Smooth muscle cell of the umbilical artery (primary cell): ENCODE measurements around the gene TUBA4A. TPM values are rescaled to one million over a fixed set of nuclear protein-coding genes. Genes with fewer than 3 reads are reported as not detected.

Experiments
- total RNA-seq: library from RNA; depleted of rRNA; stranded (reverse); fragments of >200 nt; gene quantifications from 2 replicates; pipeline ENCODE4 v1.2.3, GENCODE V29; 2014

Gene TUBA4A
- 6.5 and 6.6 TPM in 2 replicates for total RNA-seq

DNA sequence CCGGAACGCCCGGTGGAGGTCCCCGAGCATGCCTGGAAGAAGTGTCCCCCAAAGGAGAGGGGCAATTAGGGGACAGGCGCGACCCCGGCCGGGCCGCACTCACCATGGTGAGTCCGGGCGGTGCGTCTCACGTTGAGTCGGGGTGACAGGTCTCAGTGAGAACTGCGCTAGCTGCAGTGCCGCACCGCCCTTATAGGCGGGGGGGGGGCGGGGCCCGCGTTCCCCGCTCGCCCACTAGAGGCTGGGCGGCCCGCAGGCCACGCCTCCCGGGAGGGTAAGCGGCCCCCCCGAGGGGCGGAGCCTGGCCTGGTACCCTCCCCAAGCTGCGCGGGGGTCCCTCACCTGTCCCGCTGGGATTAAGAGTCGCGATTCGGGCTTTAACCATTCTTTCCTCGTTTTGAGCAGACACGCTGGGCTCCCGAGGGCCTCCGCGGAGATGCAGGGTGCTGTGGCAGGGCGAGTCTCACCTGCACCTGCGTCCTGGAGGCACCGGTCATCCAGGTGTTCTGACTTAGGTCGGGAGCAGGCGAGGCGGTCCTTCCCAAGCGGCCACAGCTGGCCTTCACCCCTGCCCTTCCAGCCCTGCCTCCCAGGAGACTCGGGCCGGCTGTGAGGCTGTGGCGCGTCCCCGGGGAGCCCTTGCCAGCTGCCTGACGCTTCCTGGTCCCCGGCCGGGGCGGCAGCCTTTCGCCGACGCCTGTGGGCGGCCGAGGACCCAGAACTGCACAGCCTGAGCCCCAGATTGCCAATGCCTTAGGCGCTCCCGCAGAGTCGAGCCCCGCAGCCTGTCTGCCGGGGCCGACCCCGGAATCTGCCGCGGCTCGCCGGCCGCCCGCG, at the start of gene TUBA4A:
Gene TUBA4A, minus strand, starts transcription at position 166 of the 837 bp plus-strand sequence. Its CDS starts 60 bp downstream, at position 106.

DNA sequence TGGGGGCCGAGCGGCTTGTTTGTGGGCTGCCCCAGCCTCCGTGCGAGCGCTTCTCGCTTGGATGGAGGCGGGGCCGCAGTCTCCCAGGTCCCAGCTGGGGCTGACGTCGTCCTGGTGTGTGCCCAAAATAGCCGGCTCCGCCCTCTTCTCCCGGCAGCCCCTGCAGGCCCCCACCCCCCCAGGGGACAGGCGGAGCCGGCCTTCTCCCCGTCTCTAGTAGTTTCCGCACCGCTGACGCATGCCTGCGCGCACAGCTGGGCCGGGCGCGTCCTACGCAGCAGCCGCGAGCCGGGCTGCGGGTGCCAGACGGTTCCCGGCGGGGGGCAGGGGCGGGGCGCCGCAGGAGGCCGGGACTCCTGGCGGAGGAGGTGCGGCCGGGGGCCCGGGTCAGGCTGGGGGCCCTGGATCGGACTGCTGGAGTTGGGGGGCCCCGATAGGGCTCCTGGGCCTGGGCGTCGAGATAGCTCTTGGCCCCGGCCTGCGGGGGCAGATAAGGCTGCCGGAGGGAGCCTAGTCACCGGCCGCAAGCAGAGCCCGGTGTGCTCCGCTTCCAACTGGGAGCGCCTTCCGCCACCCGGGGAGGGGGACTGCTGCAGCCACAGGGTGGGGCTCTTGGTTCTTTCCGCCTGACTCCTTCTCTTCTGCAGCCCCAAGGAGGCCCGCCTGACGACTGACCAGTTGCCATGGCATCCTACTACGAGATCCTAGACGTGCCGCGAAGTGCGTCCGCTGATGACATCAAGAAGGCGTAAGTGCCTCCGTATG, 25.6 kb upstream of the TUBA4A start, which contains the start of gene DNAJB2:
Gene DNAJB2, plus strand, starts transcription at position 216 of the 765 bp plus-strand sequence. Its CDS starts 468 bp downstream, at position 684.

GRCh38 chr2:219252900-219253752, 592 bp downstream of the TUBA4A start, which contains the start of gene TUBA4B:
TSS of gene TUBA4B (plus strand) at chr2:219253243. CDS start at chr2:219253408, 165 bp downstream.

GRCh38 chr2:219245148-219245898, 8.4 kb downstream of the TUBA4A start, which contains the start of the genes GLB1L and STK16:
TSS of gene GLB1L (minus strand) at chr2:219245444. CDS start at chr2:219243573, 1,871 bp downstream.
TSS of gene STK16 (plus strand) at chr2:219245479. CDS start at chr2:219246000, 521 bp downstream.

GRCh38 chr2:219229305-219230058, 24.2 kb downstream of the TUBA4A start, which contains the start of the genes ANKZF1 and ATG9A:
TSS of gene ANKZF1 (plus strand) at chr2:219229806. CDS start at chr2:219230258, 452 bp downstream.
TSS of gene ATG9A (minus strand) at chr2:219229636. CDS start at chr2:219228024, 1,612 bp downstream.

GRCh38 chr2:219218732-219219701, 34.7 kb downstream of the TUBA4A start, which contains the start of gene ABCB6:
TSS of gene ABCB6 (minus strand) at chr2:219218958. CDS start at chr2:219218673, 285 bp downstream.

GRCh38 chr2:219206328-219207133, 47.2 kb downstream of the TUBA4A start, which contains the start of gene ZFAND2B:
TSS of gene ZFAND2B (plus strand) at chr2:219206782. CDS start at chr2:219206988, 206 bp downstream.

Other genes with a start within 250 kb of the TUBA4A start
- not detected in 2 replicates for gene CFAP65, start 212.4 kb downstream of the TUBA4A start, total RNA-seq
- gene IHH, start 193.0 kb downstream of the TUBA4A start, total RNA-seq: not detected in 2 replicates
- gene NHEJ1, start 93.1 kb downstream of the TUBA4A start, total RNA-seq: 11.3 and 15.8 TPM in 2 replicates
- 0.89 and 2.8 TPM in 2 replicates for gene SLC23A3, start 83.9 kb downstream of the TUBA4A start, total RNA-seq
- 20.5 and 22.7 TPM in 2 replicates for gene CNPPD1, start 77.0 kb downstream of the TUBA4A start, total RNA-seq
- 55.4 and 60.6 TPM in 2 replicates for gene RETREG2, start 75.6 kb downstream of the TUBA4A start, total RNA-seq
- 11.0 and 16.0 TPM in 2 replicates for gene ZFAND2B, start 47.1 kb downstream of the TUBA4A start, total RNA-seq
- 28.1 and 52.0 TPM in 2 replicates for gene ABCB6, start 35.0 kb downstream of the TUBA4A start, total RNA-seq
- gene ATG9A, start 24.3 kb downstream of the TUBA4A start, total RNA-seq: 31.8 and 40.6 TPM in 2 replicates
- gene ANKZF1, start 24.1 kb downstream of the TUBA4A start, total RNA-seq: 35.3 and 38.6 TPM in 2 replicates
- gene GLB1L, start 8.5 kb downstream of the TUBA4A start, total RNA-seq: 10.0 and 13.7 TPM in 2 replicates
- 37.2 and 42.2 TPM in 2 replicates for gene STK16, start 8.4 kb downstream of the TUBA4A start, total RNA-seq
- gene TUBA4B, start 675 bp downstream of the TUBA4A start, total RNA-seq: not detected in 2 replicates
- gene DNAJB2, start 25.4 kb upstream of the TUBA4A start, total RNA-seq: 37.7 and 59.8 TPM in 2 replicates
- 66.2 and 67.6 TPM in 2 replicates for gene PTPRN, start 55.5 kb upstream of the TUBA4A start, total RNA-seq
- not detected in 2 replicates for gene RESP18, start 78.8 kb upstream of the TUBA4A start, total RNA-seq
- gene DNPEP, start 134.0 kb upstream of the TUBA4A start, total RNA-seq: 52.6 and 57.3 TPM in 2 replicates
- gene DES, start 164.5 kb upstream of the TUBA4A start, total RNA-seq: 5.3 and 6.1 TPM in 2 replicates
- 36.2 and 61.6 TPM in 2 replicates for gene SPEG, start 180.9 kb upstream of the TUBA4A start, total RNA-seq
- gene GMPPA, start 245.0 kb upstream of the TUBA4A start, total RNA-seq: 52.9 and 67.4 TPM in 2 replicates